Measurements from ENCODE around the gene HOXB4. TPM values are rescaled to one million over a fixed set of nuclear protein-coding genes. Genes with fewer than 3 reads are reported as not detected.

HOXB4 gene
- total and polyA plus RNA-seq, 2 donors from 2014 or later, result 4.4 to 22.6 TPM

- peak within 1 kb of the TSS; percentile 86 to 91 for H3K27ac ChIP-seq (ENCODE audit: low read depth in 2 of 2, low read length in 2 of 2)
- peak within 1 kb of the TSS; percentile 65 to 66 (median 65) for H3K4me3 ChIP-seq (ENCODE audit: low read length in 3 of 3)
- DNase-seq (peak; percentile 90 to 95 (median 94)), FAIRE-seq (no peak)
- intact Hi-C loops (cut with DNase I), result no loop called here
- H3K9me3 ChIP-seq (ENCODE audit: control insufficient read depth in 2 of 3, insufficient read depth in 1 of 3, low read length in 3 of 3), result no peaks in the 10 kb centered on the region
- H3K27me3 ChIP-seq (ENCODE audit: control insufficient read depth, insufficient read depth, low read length), result peaks cover 62% of the 10 kb centered on the region
- peaks cover 0 to 8% (median 0%) of the 10 kb centered on the region in 3 donors for H3K4me1 ChIP-seq (ENCODE audit: control insufficient read depth in 2 of 3, insufficient read depth in 2 of 3, low read depth in 1 of 3, low read length in 3 of 3)
- no peaks in the 10 kb centered on the region for H3K36me3 ChIP-seq (ENCODE audit: control insufficient read depth in 2 of 3, insufficient read depth in 3 of 3, low read length in 3 of 3)
- peak within 1 kb of the TSS in 2 of 3 donors; percentile 60 to 74 for H3K9ac ChIP-seq (ENCODE audit: low read length in 3 of 3)
- TF ChIP-seq CTCF (IDR thresholded peaks at IDR 0.05; ENCODE audit: borderline replicate concordance, extremely low read depth, insufficient read depth), result no peak
Measured at GRCh38 chr17:48626245-48627117, 48.3 kb upstream of the HOXB4 start, which contains the start of gene HOXB9. TSS of gene HOXB9 (minus strand) at chr17:48626358. CDS start at chr17:48626269, 89 bp downstream.

- peak overlapping the region in 2 of 3 donors; percentile 60 to 74 for H3K9ac ChIP-seq (ENCODE audit: low read length in 3 of 3)
- H3K27ac ChIP-seq (ENCODE audit: low read depth in 2 of 2, low read length in 2 of 2), result peak overlapping the region; percentile 86 to 91
- DNase-seq, result peak in 3 of 5 donors; percentile 63 to 90 (median 75)
- intact Hi-C loops (cut with DNase I), result no loop called here
- H3K36me3 ChIP-seq (ENCODE audit: control insufficient read depth in 2 of 3, insufficient read depth in 3 of 3, low read length in 3 of 3), result no peaks in the 10 kb centered on the region
- H3K9me3 ChIP-seq (ENCODE audit: control insufficient read depth in 2 of 3, insufficient read depth in 1 of 3, low read length in 3 of 3), result no peaks in the 10 kb centered on the region
- TF ChIP-seq CTCF (IDR thresholded peaks at IDR 0.05; ENCODE audit: borderline replicate concordance, extremely low read depth, insufficient read depth), result no peak
- FAIRE-seq, result no peak
- H3K4me3 ChIP-seq (ENCODE audit: low read length in 3 of 3), result peak overlapping the region; percentile 57 to 65 (median 65)
- peaks cover 0 to 8% (median 0%) of the 10 kb centered on the region in 3 donors for H3K4me1 ChIP-seq (ENCODE audit: control insufficient read depth in 2 of 3, insufficient read depth in 2 of 3, low read depth in 1 of 3, low read length in 3 of 3)
- H3K27me3 ChIP-seq (ENCODE audit: control insufficient read depth, insufficient read depth, low read length), result peaks cover 61% of the 10 kb centered on the region
Measured at GRCh38 chr17:48625495-48626244, 47.5 kb upstream of the HOXB4 start.

GRCh38 chr17:48624544-48625494 is 46.7 kb upstream of the HOXB4 start:
- H3K9me3 ChIP-seq (ENCODE audit: control insufficient read depth in 2 of 3, insufficient read depth in 1 of 3, low read length in 3 of 3), result no peaks in the 10 kb centered on the region
- peaks cover 57% of the 10 kb centered on the region for H3K27me3 ChIP-seq (ENCODE audit: control insufficient read depth, insufficient read depth, low read length)
- no peaks in the 10 kb centered on the region for H3K36me3 ChIP-seq (ENCODE audit: control insufficient read depth in 2 of 3, insufficient read depth in 3 of 3, low read length in 3 of 3)
- intact Hi-C loops (cut with DNase I), result no loop called here
- H3K4me1 ChIP-seq (ENCODE audit: control insufficient read depth in 2 of 3, insufficient read depth in 2 of 3, low read depth in 1 of 3, low read length in 3 of 3), result peaks cover 0 to 8% (median 0%) of the 10 kb centered on the region in 3 donors
- H3K27ac ChIP-seq (ENCODE audit: low read depth in 2 of 2, low read length in 2 of 2), result peak overlapping the region; percentile 86 to 91
- DNase-seq (peak in 4 of 5 donors; percentile 77 to 85 (median 80)), FAIRE-seq (no peak)
- H3K9ac ChIP-seq (ENCODE audit: low read length in 3 of 3), result peak overlapping the region; percentile 33 to 74 (median 60)
- peak overlapping the region; percentile 65 to 66 (median 65) for H3K4me3 ChIP-seq (ENCODE audit: low read length in 3 of 3)
- TF ChIP-seq CTCF (IDR thresholded peaks at IDR 0.05; ENCODE audit: borderline replicate concordance, extremely low read depth, insufficient read depth), result no peak
